Measurements from ENCODE around the gene GPC3. TPM values are rescaled to one million over a fixed set of nuclear protein-coding genes. Genes with fewer than 3 reads are reported as not detected.

The GPC3 gene
- total and polyA plus RNA-seq, 2 donors (not counting 3 experiments of a cell fraction or from before 2014, with no cell fraction given): not detected

GRCh38 chrX:134007716-134008115, 22.3 kb upstream of the GPC3 start:
- H3K27me3 ChIP-seq (ENCODE audit: control insufficient read depth in 2 of 2, insufficient read depth in 2 of 2, low read length in 2 of 2): no peaks in the 10 kb centered on the region
- H3K9me3 ChIP-seq (replicated peaks; ENCODE audit: control insufficient read depth, insufficient read depth, low read length): no peaks in the 10 kb centered on the region
- FAIRE-seq (no peak), DNase-seq (ENCODE audit: low read depth, low spot score) (no peak)
- no peak overlapping the region for H3K27ac ChIP-seq (ENCODE audit: insufficient read depth, low read depth, low read length)
- no TSS peak for BruUV-seq (replicated peaks)
- H2AFZ ChIP-seq (ENCODE audit: low read depth, low read length): no peak overlapping the region
- no peak overlapping the region for H3K9ac ChIP-seq (replicated peaks; ENCODE audit: extremely low read depth, insufficient read depth, low read length)
- H3K79me2 ChIP-seq (ENCODE audit: control insufficient read depth, insufficient read depth, low read length): no peaks in the 10 kb centered on the region
- no peak overlapping the region for H3K4me3 ChIP-seq (replicated peaks in 1 of 3; ENCODE audit: insufficient read depth in 1 of 3, low read depth in 1 of 3, low read length in 3 of 3)
- TF ChIP-seq MAX (IDR thresholded peaks at IDR 0.05; ENCODE audit: insufficient read depth, insufficient read length) (no peak), JUN (IDR thresholded peaks at IDR 0.05; ENCODE audit: borderline replicate concordance, insufficient read depth, insufficient read length, low read depth) (no peak), GATA2 (IDR thresholded peaks at IDR 0.05; ENCODE audit: insufficient read depth, insufficient read length, low read depth, low read length) (no peak), POLR2AphosphoS5 (IDR thresholded peaks at IDR 0.05; ENCODE audit: insufficient read depth, low read depth, low read length) (no peak), EZH2 (IDR thresholded peaks at IDR 0.05; ENCODE audit: borderline replicate concordance, low read depth, low read length, severe bottlenecking) (no peak), CTCF (IDR thresholded peaks at IDR 0.05; ENCODE audit: extremely low read depth in 1 of 2, insufficient read depth in 1 of 2, low read depth in 1 of 2, low read length in 2 of 2) (no peak), FOS (IDR thresholded peaks at IDR 0.05; ENCODE audit: borderline replicate concordance, insufficient read depth, low read length) (no peak), POLR2A (IDR thresholded peaks at IDR 0.05; ENCODE audit: low read depth, low read length) (no peak), MYC (IDR thresholded peaks at IDR 0.05; ENCODE audit: low read depth, low read length) (no peak)
- H3K4me2 ChIP-seq (ENCODE audit: insufficient read depth, low read length): no peak overlapping the region
- ChIA-PET POLR2A (no interaction called here), CTCF (no interaction called here)
- H3K36me3 ChIP-seq (ENCODE audit: control insufficient read depth in 2 of 2, extremely low read depth in 1 of 2, insufficient read depth in 2 of 2, low read length in 2 of 2): no peaks in the 10 kb centered on the region
- no peaks in the 10 kb centered on the region for H3K4me1 ChIP-seq (ENCODE audit: control insufficient read depth, extremely low read depth, insufficient read depth, low read length)
- no peaks in the 10 kb centered on the region for H4K20me1 ChIP-seq (replicated peaks; ENCODE audit: control insufficient read depth, extremely low read depth, insufficient read depth, low read length)
- intact Hi-C loops (cut with micrococcal nuclease): no loop called here
- H3K9me1 ChIP-seq (replicated peaks; ENCODE audit: control insufficient read depth, extremely low read depth, insufficient read depth, low read length): no peaks in the 10 kb centered on the region
- dilution Hi-C loops (cut with MboI; ENCODE audit: extremely low pct_ligation_motif_present, low sequenced_read_pairs): no loop called here
